Left ventricle myocardium superior (tissue), 1 donor: ENCODE data around the gene RNF13. TPM values are rescaled to one million over a fixed set of nuclear protein-coding genes. Genes with fewer than 3 reads are reported as not detected.
"Not testable (repeated sequence)": the region's sequence is repeated elsewhere in the genome, so short reads cannot be mapped to it uniquely, and the experiment has no call there.

Experiments
- ATAC-seq: fragments of 200-7000 bp; cut with Tn5 transposase; one replicate; pipeline ENCODE4 v1.9.1; 2020; ENCODE audit warnings: mild to moderate bottlenecking, moderate library complexity
- DNase-seq: peaks from one replicate; pipeline ENCODE4 v3.0.0-alpha.2; 2020
- intact Hi-C: fragments of 100-400 bp; cut with micrococcal nuclease; formaldehyde crosslinking; loops from one replicate; pipeline ENCODE4 v1.11.0; 2022
- total RNA-seq: library from RNA; stranded (reverse); fragmentation: NEBNext Ultra II Directional; extraction: Animal tissue kit (Norgen Biotek cat#: 25700); gene quantifications from one replicate; pipeline ENCODE4 v1.2.1, GENCODE V29; 2021
- donor health status: DM: no; HTN: yes; CAD: no; lungs with severe emphysema.

Gene RNF13
- total RNA-seq, 1 donor from 2014 or later, result 51.2 TPM

GRCh38 chr3:149883860-149884259 lies 70.8 kb downstream of the RNF13 start:
- ATAC-seq, DNase-seq, intact Hi-C loops: not testable (repeated sequence)

- DNase-seq, intact Hi-C loops, ATAC-seq: not testable (repeated sequence)
Measured at GRCh38 chr3:149884848-149885247, 71.8 kb downstream of the RNF13 start.

GRCh38 chr3:149886957-149887356 lies 73.9 kb downstream of the RNF13 start:
- intact Hi-C loops, result no loop called here
- ATAC-seq (no peak), DNase-seq (no peak)

- ATAC-seq (no peak), DNase-seq (no peak)
- intact Hi-C loops, result no loop called here
Measured at GRCh38 chr3:149891621-149892020, 78.6 kb downstream of the RNF13 start.

- DNase-seq (no peak), ATAC-seq (no peak)
- intact Hi-C loops, result no loop called here
Measured at GRCh38 chr3:149892371-149892770, 79.4 kb downstream of the RNF13 start.

GRCh38 chr3:149894205-149894604 lies 81.2 kb downstream of the RNF13 start:
- intact Hi-C loops, result no loop called here
- no peak for DNase-seq

GRCh38 chr3:149895339-149895738 lies 82.3 kb downstream of the RNF13 start:
- DNase-seq, result no peak
- no peak for ATAC-seq
- intact Hi-C loops, result no loop called here

More at GRCh38 chr3:149894205-149894604, 81.2 kb downstream of the RNF13 start:
- ATAC-seq, result no peak

GRCh38 chr3:149895769-149896168 lies 82.8 kb downstream of the RNF13 start:
- intact Hi-C loops, result no loop called here
- ATAC-seq, result no peak
- DNase-seq, result no peak

- peak; percentile 97 for ATAC-seq
- intact Hi-C loops, result no loop called here
Measured at GRCh38 chr3:149898771-149899170, 85.8 kb downstream of the RNF13 start.

GRCh38 chr3:149900322-149900721 lies 87.3 kb downstream of the RNF13 start:
- intact Hi-C loops, result no loop called here
- no peak for DNase-seq
- no peak for ATAC-seq

More at GRCh38 chr3:149898771-149899170, 85.8 kb downstream of the RNF13 start:
- DNase-seq, result no peak

GRCh38 chr3:149901770-149902169 lies 88.8 kb downstream of the RNF13 start:
- no peak for DNase-seq
- no peak for ATAC-seq
- intact Hi-C loops, result no loop called here

GRCh38 chr3:149902498-149903139 lies 89.6 kb downstream of the RNF13 start:
- intact Hi-C loops, result no loop called here
- DNase-seq (no peak), ATAC-seq (no peak)

- no peak for DNase-seq
- intact Hi-C loops, result no loop called here
- no peak for ATAC-seq
Measured at GRCh38 chr3:149906036-149906435, 93.0 kb downstream of the RNF13 start.

GRCh38 chr3:149908424-149908957 lies 95.5 kb downstream of the RNF13 start:
- intact Hi-C loops, result no loop called here
- no peak for DNase-seq
- no peak for ATAC-seq

- DNase-seq (no peak), ATAC-seq (peak; percentile 87)
- intact Hi-C loops, result no loop called here
Measured at GRCh38 chr3:149909923-149910322, 96.9 kb downstream of the RNF13 start.

- intact Hi-C loops, result no loop called here
- ATAC-seq (peak; percentile 29), DNase-seq (no peak)
Measured at GRCh38 chr3:149917124-149917667, 104.2 kb downstream of the RNF13 start.

- no peak for DNase-seq
- intact Hi-C loops, result no loop called here
- ATAC-seq, result no peak
Measured at GRCh38 chr3:149919509-149919908, 106.5 kb downstream of the RNF13 start.

GRCh38 chr3:149920119-149920518 lies 107.1 kb downstream of the RNF13 start:
- intact Hi-C loops, result no loop called here
- DNase-seq, result no peak
- no peak for ATAC-seq

- no peak for ATAC-seq
- intact Hi-C loops, result no loop called here
- DNase-seq, result no peak
Measured at GRCh38 chr3:149933008-149933407, 120.0 kb downstream of the RNF13 start.

- DNase-seq (no peak), ATAC-seq (no peak)
- intact Hi-C loops, result no loop called here
Measured at GRCh38 chr3:149933858-149934257, 120.8 kb downstream of the RNF13 start.

GRCh38 chr3:149934524-149934923 lies 121.5 kb downstream of the RNF13 start:
- peak; percentile 88 for ATAC-seq
- intact Hi-C loops, result no loop called here
- no peak for DNase-seq
